Thoracic aorta (tissue), 2 donors: ENCODE results near the gene SLC38A8. TPM values are rescaled to one million over a fixed set of nuclear protein-coding genes. Genes with fewer than 3 reads are reported as not detected.

Experiments
- ATAC-seq: fragments of 150-250 bp; one replicate; pipeline ENCODE4 v1.8.0; 2017; ENCODE audit warnings: low read depth; ENCODE audit not compliant: insufficient number of reproducible peaks, low FRiP score
- DNase-seq: peaks from one replicate; pipeline ENCODE4 v3.0.0-alpha.2; 2020; ENCODE audit warnings: low spot score
- H3K27ac ChIP-seq, 2 donors: fragments of 200-600 bp; sonication (generic); 1 replicate in 1 of 2; 2 replicates in 1 of 2; pipeline ENCODE4 v1.5.1; 2016; ENCODE audit warnings: mild to moderate bottlenecking in 2 of 2, moderate library complexity in 2 of 2
- H3K27me3 ChIP-seq: fragments of 200-600 bp; sonication (generic); replicated peaks from 2 replicates; pipeline ENCODE4 v1.6.0; 2016; ENCODE audit warnings: mild to moderate bottlenecking; ENCODE audit not compliant: insufficient read depth
- H3K36me3 ChIP-seq: fragments of 200-600 bp; sonication (generic); one replicate; pipeline ENCODE4 v1.5.1; 2016
- H3K4me1 ChIP-seq, 2 donors: fragments of 200-600 bp; sonication (generic); 1 replicate in 1 of 2; 2 replicates in 1 of 2; pipeline versions ENCODE4 v1.5.1 to v1.6.0; 2016; ENCODE audit warnings: low read depth in 2 of 2, mild to moderate bottlenecking in 1 of 2; ENCODE audit not compliant: control insufficient read depth in 1 of 2
- H3K4me3 ChIP-seq: fragments of 200-600 bp; sonication (generic); 2 replicates; pipeline ENCODE4 v1.5.1; 2016; ENCODE audit warnings: mild to moderate bottlenecking
- H3K9me3 ChIP-seq: fragments of 200-600 bp; sonication (generic); 2 replicates; pipeline ENCODE4 v1.5.1; 2016
- total RNA-seq, 2 donors: library from RNA; depleted of rRNA; stranded (reverse); fragments of >200 nt; gene quantifications; one replicate each; pipeline versions ENCODE4 v1.1.0 to v1.2.3, GENCODE V29; 2016
- TF ChIP-seq, protein P1 (sequence below): fragments of 200-600 bp; sonication (generic); IDR thresholded peaks from one replicate; pipeline ENCODE4 v1.5.1; 2019; ENCODE audit warnings: antibody characterized with exemption

The SLC38A8 gene
- total RNA-seq, 2 donors from 2014 or later: not detected

DNA sequence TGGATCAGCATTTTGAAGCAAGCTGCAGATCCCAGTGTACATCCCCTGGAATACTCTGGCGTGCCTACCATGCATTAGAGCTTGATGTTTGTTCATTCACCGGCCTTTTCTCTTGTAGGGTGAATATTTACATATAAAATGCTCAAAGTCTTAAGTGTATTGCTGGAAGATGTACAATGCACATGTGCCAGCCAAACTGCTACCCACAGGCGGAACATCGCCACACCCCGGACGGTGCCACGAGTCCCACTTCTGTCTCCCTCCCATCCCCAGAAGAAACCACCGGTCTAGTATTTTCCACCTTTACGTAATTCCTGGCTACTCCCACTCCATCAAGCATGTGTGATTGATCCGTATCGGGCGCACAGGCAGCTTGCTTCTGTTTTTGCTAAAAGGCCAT lies 4.1 kb downstream of the SLC38A8 start:
- H3K27ac ChIP-seq: no peak overlapping the region
- TF ChIP-seq, protein P1, sequence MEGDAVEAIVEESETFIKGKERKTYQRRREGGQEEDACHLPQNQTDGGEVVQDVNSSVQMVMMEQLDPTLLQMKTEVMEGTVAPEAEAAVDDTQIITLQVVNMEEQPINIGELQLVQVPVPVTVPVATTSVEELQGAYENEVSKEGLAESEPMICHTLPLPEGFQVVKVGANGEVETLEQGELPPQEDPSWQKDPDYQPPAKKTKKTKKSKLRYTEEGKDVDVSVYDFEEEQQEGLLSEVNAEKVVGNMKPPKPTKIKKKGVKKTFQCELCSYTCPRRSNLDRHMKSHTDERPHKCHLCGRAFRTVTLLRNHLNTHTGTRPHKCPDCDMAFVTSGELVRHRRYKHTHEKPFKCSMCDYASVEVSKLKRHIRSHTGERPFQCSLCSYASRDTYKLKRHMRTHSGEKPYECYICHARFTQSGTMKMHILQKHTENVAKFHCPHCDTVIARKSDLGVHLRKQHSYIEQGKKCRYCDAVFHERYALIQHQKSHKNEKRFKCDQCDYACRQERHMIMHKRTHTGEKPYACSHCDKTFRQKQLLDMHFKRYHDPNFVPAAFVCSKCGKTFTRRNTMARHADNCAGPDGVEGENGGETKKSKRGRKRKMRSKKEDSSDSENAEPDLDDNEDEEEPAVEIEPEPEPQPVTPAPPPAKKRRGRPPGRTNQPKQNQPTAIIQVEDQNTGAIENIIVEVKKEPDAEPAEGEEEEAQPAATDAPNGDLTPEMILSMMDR: no peak
- no peak for ATAC-seq

DNA sequence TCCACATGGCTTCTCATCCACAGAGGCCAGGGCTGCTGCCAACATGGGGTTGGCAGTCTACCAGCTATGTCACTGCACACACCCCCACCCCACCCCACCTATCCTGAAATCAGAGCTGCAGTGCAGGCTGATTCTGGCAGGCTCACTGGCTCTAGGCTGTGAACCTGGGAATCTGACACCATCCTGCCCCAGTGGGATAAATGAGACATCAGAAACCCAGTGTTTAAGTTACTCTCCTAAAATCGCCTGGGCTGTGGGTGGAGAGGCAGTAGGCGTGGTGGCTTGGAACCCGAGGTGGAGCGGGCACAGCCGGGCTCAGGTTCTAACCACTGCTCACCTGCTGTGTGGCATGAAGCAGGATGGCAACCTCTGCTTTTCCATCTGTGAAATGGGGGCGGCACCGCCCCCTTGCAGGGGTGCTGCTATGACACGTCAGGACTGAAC lies 5.6 kb downstream of the SLC38A8 start:
- Histone ChIP-seq H3K27ac (no peak overlapping the region), H3K36me3 (no peaks in the 10 kb centered on the region), H3K4me3 (no peak overlapping the region), H3K4me1 (no peaks in the 10 kb centered on the region), H3K27me3 (no peaks in the 10 kb centered on the region), H3K9me3 (peaks cover 10% of the 10 kb centered on the region)
- DNase-seq (no peak), ATAC-seq (no peak)
- TF ChIP-seq, protein P1: no peak

More for the DNA sequence above, 4.1 kb downstream of the SLC38A8 start:
- no peaks in the 10 kb centered on the region for H3K27me3 ChIP-seq
- DNase-seq: no peak
- no peaks in the 10 kb centered on the region for H3K36me3 ChIP-seq
- H3K9me3 ChIP-seq: peaks cover 10% of the 10 kb centered on the region
- no peaks in the 10 kb centered on the region for H3K4me1 ChIP-seq
- no peak overlapping the region for H3K4me3 ChIP-seq

DNA sequence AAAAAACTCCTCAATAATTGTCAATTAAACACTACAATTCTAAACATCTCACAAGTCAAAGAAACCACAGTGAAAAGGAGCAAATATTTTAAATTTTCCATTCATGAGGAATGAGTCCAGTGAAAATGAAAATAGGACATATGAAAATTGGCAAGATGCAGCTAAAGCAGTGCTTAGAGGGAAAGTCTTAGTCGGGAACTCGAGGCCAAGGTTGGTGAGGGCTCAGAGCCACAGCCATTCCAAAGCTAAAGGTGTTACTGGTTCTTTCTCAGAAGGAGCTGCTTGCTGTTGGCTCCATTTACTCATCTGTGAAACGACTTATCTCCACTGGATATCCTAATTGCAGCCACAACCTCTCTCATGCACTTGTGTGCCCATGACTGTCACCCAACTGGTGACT lies 6.5 kb downstream of the SLC38A8 start:
- no peaks in the 10 kb centered on the region for H3K27me3 ChIP-seq
- DNase-seq (no peak), ATAC-seq (no peak)
- H3K27ac ChIP-seq: no peak overlapping the region
- TF ChIP-seq, protein P1: no peak
- H3K4me1 ChIP-seq: no peaks in the 10 kb centered on the region
- H3K36me3 ChIP-seq: no peaks in the 10 kb centered on the region
- no peak overlapping the region for H3K4me3 ChIP-seq
- peaks cover 10% of the 10 kb centered on the region for H3K9me3 ChIP-seq

DNA sequence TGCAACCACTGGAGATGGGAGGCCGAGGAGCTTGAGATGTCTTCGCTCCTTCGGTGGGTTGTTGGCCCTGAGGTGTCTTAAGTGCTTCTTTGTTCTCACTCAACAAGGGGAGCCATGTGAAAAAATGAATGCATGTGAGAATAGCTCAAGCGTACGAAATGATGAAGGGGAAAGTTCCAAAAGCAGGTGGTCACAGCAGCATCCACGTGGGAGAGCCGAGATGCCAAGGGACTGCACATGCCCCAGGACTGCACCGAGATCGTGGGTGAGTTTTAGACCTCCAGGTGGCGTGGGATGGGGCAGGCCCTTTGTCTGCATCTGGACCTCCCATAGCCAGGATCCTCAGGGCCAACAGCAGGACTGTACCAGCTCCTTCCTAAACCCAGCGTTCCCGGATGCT lies 8.1 kb downstream of the SLC38A8 start:
- DNase-seq (no peak), ATAC-seq (no peak)
- no peaks in the 10 kb centered on the region for H3K27me3 ChIP-seq
- peaks cover 10% of the 10 kb centered on the region for H3K9me3 ChIP-seq
- no peaks in the 10 kb centered on the region for H3K4me1 ChIP-seq
- no peak overlapping the region for H3K4me3 ChIP-seq
- no peaks in the 10 kb centered on the region for H3K36me3 ChIP-seq
- H3K27ac ChIP-seq: no peak overlapping the region
- TF ChIP-seq, protein P1: no peak

DNA sequence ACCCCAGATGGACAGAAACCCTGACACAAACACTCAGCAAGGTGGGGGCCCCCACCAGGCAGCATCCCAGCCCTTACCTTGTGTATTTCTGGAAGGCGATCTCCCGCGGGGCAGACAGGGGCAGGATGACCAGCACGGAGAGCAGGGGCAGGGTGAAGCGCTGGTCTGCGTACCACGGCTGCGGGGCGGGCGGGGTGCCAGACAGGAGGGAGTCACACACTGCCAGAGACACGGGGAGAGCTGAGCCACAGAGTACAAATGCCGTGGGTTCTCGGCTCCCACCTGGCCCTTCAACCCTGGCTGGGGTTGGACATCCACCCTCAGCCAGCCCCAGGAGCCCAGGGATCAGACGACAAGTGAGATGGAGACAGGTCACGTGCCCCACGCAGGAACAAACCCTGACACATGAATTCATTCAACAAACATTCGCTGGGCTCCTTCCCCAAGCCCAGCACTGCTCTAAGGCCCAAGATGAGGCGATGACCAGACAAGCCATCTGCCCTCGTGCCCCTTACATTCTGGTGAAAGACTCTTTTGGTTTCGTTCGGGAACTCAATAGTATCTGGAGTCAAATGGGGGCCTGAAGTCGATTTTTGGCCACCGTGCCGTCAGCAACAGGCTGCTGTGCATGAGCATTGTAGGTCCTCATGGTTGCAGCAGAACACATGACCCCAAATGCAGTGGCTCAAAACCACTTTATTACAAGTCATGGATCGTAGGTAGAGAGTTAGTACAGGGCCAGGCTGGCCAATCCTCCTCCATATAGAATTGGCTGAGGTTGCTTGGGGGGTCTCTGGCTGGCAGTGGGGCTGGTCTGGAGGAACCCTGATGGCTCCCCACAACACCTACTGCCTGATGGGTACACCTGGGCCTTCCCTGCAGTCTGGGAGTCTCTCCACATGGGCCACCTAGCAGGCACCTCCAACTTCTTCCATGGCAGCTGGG lies 9.1 kb downstream of the SLC38A8 start:
- TF ChIP-seq, protein P1: no peak
- H3K4me1 ChIP-seq: no peaks in the 10 kb centered on the region
- DNase-seq (no peak), ATAC-seq (no peak)
- H3K4me3 ChIP-seq: no peak overlapping the region
- H3K27me3 ChIP-seq: no peaks in the 10 kb centered on the region
- no peak overlapping the region for H3K27ac ChIP-seq
- no peaks in the 10 kb centered on the region for H3K36me3 ChIP-seq
- peaks cover 10% of the 10 kb centered on the region for H3K9me3 ChIP-seq
